HK-2 (cell line): Measurements from ENCODE around the gene TRA2B.

Experiments
- DNase-seq: peaks from one replicate; pipeline ENCODE4 v3.0.0-alpha.2; 2018; ENCODE audit not compliant: unreplicated experiment

TRA2B gene

DNA sequence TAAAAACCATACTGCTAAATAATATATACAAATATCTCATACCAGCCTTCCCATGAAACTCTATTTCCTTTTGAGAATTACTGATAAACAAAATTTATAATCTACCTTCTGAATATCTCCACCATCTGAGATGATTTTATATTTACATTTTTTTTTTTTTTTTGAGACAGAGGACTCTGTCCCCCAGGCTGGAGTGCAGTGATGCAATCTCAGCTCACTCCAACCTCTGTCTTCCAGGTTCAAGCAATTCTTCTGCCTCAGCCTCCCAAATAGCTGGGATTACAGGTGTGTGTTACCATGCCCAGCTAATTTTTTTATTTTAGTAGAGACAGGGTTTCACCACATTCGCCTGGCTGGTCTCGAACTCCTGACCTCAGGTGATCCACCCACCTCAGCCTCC is 70.2 kb downstream of the TRA2B start:
- DNase-seq = no peak

DNA sequence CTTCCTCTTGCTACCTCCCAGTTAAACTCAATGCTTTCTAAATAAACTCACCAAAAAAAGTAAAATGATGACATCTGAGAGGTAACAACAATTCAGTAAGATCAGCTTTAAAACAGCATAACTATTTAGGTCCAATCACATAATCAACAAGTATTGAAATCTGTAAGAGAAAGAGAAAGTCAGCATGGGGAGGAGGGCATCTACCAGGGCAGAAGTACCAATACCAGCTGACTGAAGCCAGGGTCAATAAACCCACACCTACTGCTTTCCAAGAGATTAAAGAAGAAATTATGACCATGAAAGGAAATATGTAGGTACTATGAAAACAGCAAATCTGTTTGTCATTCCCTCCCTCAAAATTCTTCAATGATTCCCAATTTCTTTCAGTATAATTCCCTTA is 70.8 kb downstream of the TRA2B start:
- no peak for DNase-seq

DNA sequence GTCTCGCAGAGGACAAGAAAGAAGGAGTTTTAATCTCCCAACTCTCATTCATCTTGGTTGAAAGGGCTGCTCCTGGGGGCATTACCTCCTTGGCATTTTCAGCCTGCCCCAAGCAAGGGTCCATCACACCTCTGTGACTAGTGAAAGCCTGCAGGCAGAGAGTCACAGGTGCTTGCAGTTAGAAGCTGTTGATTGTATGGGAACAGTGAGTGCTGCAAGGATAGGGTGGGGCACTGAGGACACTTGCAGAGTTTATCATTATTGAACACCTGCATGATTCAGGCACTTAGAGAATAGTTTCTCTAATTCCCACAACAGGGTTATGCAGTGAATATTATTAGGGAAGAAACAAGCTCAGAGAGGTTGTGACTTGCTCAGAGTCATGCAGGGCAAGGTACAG is 71.3 kb downstream of the TRA2B start:
- no peak for DNase-seq
